ENCODE measurements around the gene RNF14. TPM values are rescaled to one million over a fixed set of nuclear protein-coding genes. Genes with fewer than 3 reads are reported as not detected.

The RNF14 gene
- total and polyA plus RNA-seq, 9 of the 15 experiments (the other 6 are each of a cell fraction or from before 2014, with no cell fraction given) = 36.3 to 140 (median 75.1) TPM

DNA sequence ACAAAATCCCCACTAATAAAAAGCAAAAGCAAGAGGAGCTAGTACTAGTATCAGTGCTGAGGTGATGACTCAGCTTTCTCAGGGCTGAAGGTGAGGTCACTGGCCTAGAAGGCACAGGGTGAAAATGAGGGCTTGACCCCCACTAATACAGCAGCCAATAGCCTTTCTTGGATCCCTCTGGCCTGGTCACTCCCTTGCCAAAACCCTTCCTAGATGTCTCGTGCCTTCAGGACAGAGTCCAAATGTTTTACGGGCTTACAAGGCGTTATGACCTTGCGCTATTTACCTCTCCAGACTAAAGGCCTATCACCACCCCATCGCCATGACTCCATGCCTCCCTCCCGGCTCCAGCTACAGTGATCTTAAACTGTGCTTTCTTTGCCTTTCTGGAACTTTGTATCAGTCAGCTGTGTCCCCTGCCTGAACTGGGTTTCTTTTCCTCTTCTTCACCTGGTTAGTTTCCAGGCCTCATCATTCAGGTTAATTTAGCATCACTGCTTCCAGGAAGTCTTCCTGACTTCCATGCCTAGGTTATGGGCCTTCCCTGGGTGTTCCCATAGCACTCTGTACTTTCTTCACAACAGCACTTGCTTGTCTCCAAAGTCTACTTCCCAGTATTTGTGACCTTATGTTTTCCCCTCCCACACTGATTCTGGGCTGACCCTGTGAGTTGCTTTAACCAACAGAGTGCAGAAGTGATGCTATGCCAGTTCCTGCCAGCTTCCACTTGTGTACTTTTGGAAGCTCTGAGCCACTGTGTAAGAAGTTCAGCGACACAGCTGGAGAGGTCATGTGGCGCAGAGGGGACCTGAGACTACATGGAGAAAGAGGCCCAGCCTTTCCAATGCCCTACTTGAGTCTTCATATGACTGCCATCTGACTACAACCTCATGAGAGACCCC lies 49.4 kb upstream of the RNF14 start:
- POLR2A ChIA-PET = interaction anchor here (0.7 to 2.2 kb wide), 5 partner anchors 13 to 227 kb away, joined by 3 to 7 read pairs (median 3); no protein-coding TSS in a partner anchor
- Histone ChIP-seq H3K36me3 (ENCODE audit: control insufficient read depth, insufficient read depth, low read length) (no peaks in the 10 kb centered on the region), H3K4me1 (replicated peaks in 1 of 2; ENCODE audit: control insufficient read depth in 2 of 2, insufficient read depth in 2 of 2, low read length in 2 of 2) (peaks cover 21 to 25% of the 10 kb centered on the region in 2 experiments; a peak in 4 of 5 replicates), H3K27ac (ENCODE audit: extremely low read depth, low read depth, low read length) (peak overlapping the region; percentile 71), H2AFZ (ENCODE audit: low read depth, low read length) (peak overlapping the region; percentile 94), H3K9me3 (replicated peaks; ENCODE audit: control insufficient read depth, insufficient read depth, low read depth, low read length) (no peaks in the 10 kb centered on the region), H3K9me1 (ENCODE audit: control insufficient read depth, insufficient read depth, low read length) (peaks cover 4% of the 10 kb centered on the region), H3K4me2 (ENCODE audit: insufficient read depth, low read length) (peak overlapping the region; percentile 47), H3K9ac (ENCODE audit: insufficient read depth in 1 of 2, low read depth in 2 of 2, low read length in 2 of 2) (peak overlapping the region; percentile 5 to 42; a peak in 3 of 4 replicates), H3K79me2 (ENCODE audit: control insufficient read depth, insufficient read depth, low read length) (peaks cover 15% of the 10 kb centered on the region), H3K27me3 (ENCODE audit: control insufficient read depth in 2 of 2, insufficient read depth in 2 of 2, low read length in 2 of 2) (no peaks in the 10 kb centered on the region), H4K20me1 (replicated peaks; ENCODE audit: control insufficient read depth, insufficient read depth, low read length) (no peaks in the 10 kb centered on the region), H3K4me3 (no peak overlapping the region)
- ATAC-seq = peak; percentile 48
- CTCF ChIA-PET (ENCODE audit: low intra/inter-chr PET ratio) = no interaction called here
- FAIRE-seq = peak; percentile 98
- BruUV-seq (replicated peaks) = no TSS peak
- DNase-seq (ENCODE audit: extremely low read depth in 1 of 4, low spot score in 3 of 4) = peak; percentile 78 to 86 (median 82)
- intact Hi-C loops (cut with micrococcal nuclease) = no loop called here
- in situ Hi-C loops (cut with MboI) = no loop called here
- 34% methylated on average over 8 of the region's 8 CpGs for WGBS (ENCODE audit: insufficient coverage, low coverage, missing lambda C conversion rate)
- TF ChIP-seq ZNF583 (CRISPR knock-in tag; IDR thresholded peaks at IDR 0.05) (0 out of 2 replicates have a peak, but pooled peaks have one; percentile 43), ZNF133 (CRISPR knock-in tag; IDR thresholded peaks at IDR 0.05) (no peak), ZNF551 (CRISPR knock-in tag; IDR thresholded peaks at IDR 0.05) (no peak), MAFF (IDR thresholded peaks at IDR 0.05; ENCODE audit: low read length) (peak; percentile 93), CREM (IDR thresholded peaks at IDR 0.05; ENCODE audit: low read depth) (peak; percentile 19), DMBX1 (CRISPR knock-in tag; IDR thresholded peaks at IDR 0.05; ENCODE audit: borderline replicate concordance) (peak; percentile 32; the same call in 1 of the 2 replicates), FOSL1 (tag; conservative IDR thresholded peaks at IDR 0.05) (peak; percentile 81), CHD1 (IDR thresholded peaks at IDR 0.05; ENCODE audit: low read length) (no peak), NR2C1 (IDR thresholded peaks at IDR 0.05) (peak; percentile 67), NR2C1 (tag; IDR thresholded peaks at IDR 0.05) (peak; percentile 82), ZNF707 (CRISPR knock-in tag; conservative IDR thresholded peaks at IDR 0.05) (no peak), NR2C2 (CRISPR knock-in tag; IDR thresholded peaks at IDR 0.05) (no peak), NR2C2 (tag; IDR thresholded peaks at IDR 0.05) (peak; percentile 86), NFE2 (IDR thresholded peaks at IDR 0.05; ENCODE audit: low read depth) (peak; percentile 96), MBD2 (IDR thresholded peaks at IDR 0.05; ENCODE audit: borderline replicate concordance, low read depth) (peak; percentile 29; the same call in 1 of the 2 replicates), CXXC5 (CRISPR knock-in tag; IDR thresholded peaks at IDR 0.05) (peak; percentile 33; the same call in 1 of the 2 replicates), BDP1 (IDR thresholded peaks at IDR 0.05; ENCODE audit: insufficient read depth, insufficient read length) (no peak), FOXK2 (conservative IDR thresholded peaks at IDR 0.05 in 1 of 2, IDR thresholded peaks at IDR 0.05 in 1 of 2; ENCODE audit: low read depth in 2 of 2) (peak in 1 of 2 experiments; percentile 38; a peak in 2 of 4 replicates), MAFG (tag; conservative IDR thresholded peaks at IDR 0.05) (peak; percentile 98), PTRF (tag; IDR thresholded peaks at IDR 0.05) (no peak)
- TF ChIP-seq, protein P1, sequence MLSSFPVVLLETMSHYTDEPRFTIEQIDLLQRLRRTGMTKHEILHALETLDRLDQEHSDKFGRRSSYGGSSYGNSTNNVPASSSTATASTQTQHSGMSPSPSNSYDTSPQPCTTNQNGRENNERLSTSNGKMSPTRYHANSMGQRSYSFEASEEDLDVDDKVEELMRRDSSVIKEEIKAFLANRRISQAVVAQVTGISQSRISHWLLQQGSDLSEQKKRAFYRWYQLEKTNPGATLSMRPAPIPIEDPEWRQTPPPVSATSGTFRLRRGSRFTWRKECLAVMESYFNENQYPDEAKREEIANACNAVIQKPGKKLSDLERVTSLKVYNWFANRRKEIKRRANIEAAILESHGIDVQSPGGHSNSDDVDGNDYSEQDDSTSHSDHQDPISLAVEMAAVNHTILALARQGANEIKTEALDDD (IDR thresholded peaks at IDR 0.05) = peak; percentile 39; the same call in 1 of the 2 replicates

All from K562 (cell line).